ENCODE results near the gene SCN7A.

SCN7A gene

GRCh38 chr2:166440313-166440712, 53.7 kb downstream of the SCN7A start:
- H3K4me3 ChIP-seq (ENCODE audit: low read depth, low read length) = no peak overlapping the region
- in situ Hi-C loops (cut with HindIII; ENCODE audit: low sequenced_read_pairs) = no loop called here
- no peak for DNase-seq (ENCODE audit: low read depth)
- no peak for TF ChIP-seq CTCF (IDR thresholded peaks at IDR 0.05; ENCODE audit: low read depth, low read length, missing control alignments)

GRCh38 chr2:166439078-166439477, 55.0 kb downstream of the SCN7A start:
- no peak for DNase-seq (ENCODE audit: low read depth)
- in situ Hi-C loops (cut with HindIII; ENCODE audit: low sequenced_read_pairs) = no loop called here
- H3K4me3 ChIP-seq (ENCODE audit: low read depth, low read length) = no peak overlapping the region
- no peak for TF ChIP-seq CTCF (IDR thresholded peaks at IDR 0.05; ENCODE audit: low read depth, low read length, missing control alignments)

- no peak overlapping the region for H3K4me3 ChIP-seq (ENCODE audit: low read depth, low read length)
- in situ Hi-C loops (cut with HindIII; ENCODE audit: low sequenced_read_pairs) = no loop called here
- no peak for DNase-seq (ENCODE audit: low read depth)
- TF ChIP-seq CTCF (IDR thresholded peaks at IDR 0.05; ENCODE audit: low read depth, low read length, missing control alignments) = no peak
Observed at GRCh38 chr2:166436976-166437375, 57.1 kb downstream of the SCN7A start.

- H3K4me3 ChIP-seq (ENCODE audit: low read depth, low read length) = no peak overlapping the region
- no peak for TF ChIP-seq CTCF (IDR thresholded peaks at IDR 0.05; ENCODE audit: low read depth, low read length, missing control alignments)
- no peak for DNase-seq (ENCODE audit: low read depth)
- in situ Hi-C loops (cut with HindIII; ENCODE audit: low sequenced_read_pairs) = no loop called here
Observed at GRCh38 chr2:166436189-166436588, 57.9 kb downstream of the SCN7A start.

GRCh38 chr2:166434491-166434890, 59.6 kb downstream of the SCN7A start:
- TF ChIP-seq CTCF (IDR thresholded peaks at IDR 0.05; ENCODE audit: low read depth, low read length, missing control alignments) = no peak
- no peak overlapping the region for H3K4me3 ChIP-seq (ENCODE audit: low read depth, low read length)
- in situ Hi-C loops (cut with HindIII; ENCODE audit: low sequenced_read_pairs) = no loop called here
- no peak for DNase-seq (ENCODE audit: low read depth)

- no peak for DNase-seq (ENCODE audit: low read depth)
- no peak overlapping the region for H3K4me3 ChIP-seq (ENCODE audit: low read depth, low read length)
- TF ChIP-seq CTCF (IDR thresholded peaks at IDR 0.05; ENCODE audit: low read depth, low read length, missing control alignments) = no peak
- in situ Hi-C loops (cut with HindIII; ENCODE audit: low sequenced_read_pairs) = no loop called here
Observed at GRCh38 chr2:166433457-166433856, 60.6 kb downstream of the SCN7A start.

GRCh38 chr2:166432331-166432730, 61.7 kb downstream of the SCN7A start:
- in situ Hi-C loops (cut with HindIII; ENCODE audit: low sequenced_read_pairs) = no loop called here
- no peak for TF ChIP-seq CTCF (IDR thresholded peaks at IDR 0.05; ENCODE audit: low read depth, low read length, missing control alignments)
- H3K4me3 ChIP-seq (ENCODE audit: low read depth, low read length) = no peak overlapping the region
- no peak for DNase-seq (ENCODE audit: low read depth)
